ENCODE measurements around the gene ADGRF5. TPM values are rescaled to one million over a fixed set of nuclear protein-coding genes. Genes with fewer than 3 reads are reported as not detected.

The ADGRF5 gene
- total and polyA plus RNA-seq, 8 donors: 116 to 357 (median 151) TPM

DNA sequence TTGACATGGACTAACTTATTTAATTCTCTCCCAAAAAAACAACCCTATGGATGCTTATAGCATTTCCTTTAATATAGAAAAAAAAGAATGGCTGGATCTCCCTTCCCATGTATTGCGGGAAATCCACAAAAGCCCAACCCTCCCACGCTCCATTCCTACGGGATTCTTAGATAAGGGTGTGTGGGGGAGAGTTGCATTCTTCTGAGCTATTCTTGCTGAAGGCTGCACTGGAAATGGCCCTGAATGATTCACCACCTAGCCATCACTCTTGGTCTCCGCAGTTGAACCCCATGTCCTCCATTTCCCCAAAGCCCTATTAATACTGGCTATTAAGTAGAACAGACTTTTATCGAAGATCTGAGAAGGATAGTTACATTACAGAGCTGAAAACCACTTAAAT, 41.9 kb upstream of the ADGRF5 start:
- H3K27me3 ChIP-seq: no peaks in the 10 kb centered on the region
- no peak overlapping the region for H3K4me3 ChIP-seq
- TF ChIP-seq, protein P1, sequence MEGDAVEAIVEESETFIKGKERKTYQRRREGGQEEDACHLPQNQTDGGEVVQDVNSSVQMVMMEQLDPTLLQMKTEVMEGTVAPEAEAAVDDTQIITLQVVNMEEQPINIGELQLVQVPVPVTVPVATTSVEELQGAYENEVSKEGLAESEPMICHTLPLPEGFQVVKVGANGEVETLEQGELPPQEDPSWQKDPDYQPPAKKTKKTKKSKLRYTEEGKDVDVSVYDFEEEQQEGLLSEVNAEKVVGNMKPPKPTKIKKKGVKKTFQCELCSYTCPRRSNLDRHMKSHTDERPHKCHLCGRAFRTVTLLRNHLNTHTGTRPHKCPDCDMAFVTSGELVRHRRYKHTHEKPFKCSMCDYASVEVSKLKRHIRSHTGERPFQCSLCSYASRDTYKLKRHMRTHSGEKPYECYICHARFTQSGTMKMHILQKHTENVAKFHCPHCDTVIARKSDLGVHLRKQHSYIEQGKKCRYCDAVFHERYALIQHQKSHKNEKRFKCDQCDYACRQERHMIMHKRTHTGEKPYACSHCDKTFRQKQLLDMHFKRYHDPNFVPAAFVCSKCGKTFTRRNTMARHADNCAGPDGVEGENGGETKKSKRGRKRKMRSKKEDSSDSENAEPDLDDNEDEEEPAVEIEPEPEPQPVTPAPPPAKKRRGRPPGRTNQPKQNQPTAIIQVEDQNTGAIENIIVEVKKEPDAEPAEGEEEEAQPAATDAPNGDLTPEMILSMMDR (IDR thresholded peaks at IDR 0.05): no peak
- H3K36me3 ChIP-seq: no peaks in the 10 kb centered on the region
- H3K4me1 ChIP-seq: peaks cover 4 to 8% of the 10 kb centered on the region in 2 donors
- no peak overlapping the region for H3K27ac ChIP-seq
- H3K9me3 ChIP-seq: no peaks in the 10 kb centered on the region
- intact Hi-C loops (cut with DNase I): no loop called here
- DNase-seq: no peak
- ATAC-seq: peak; percentile 43

DNA sequence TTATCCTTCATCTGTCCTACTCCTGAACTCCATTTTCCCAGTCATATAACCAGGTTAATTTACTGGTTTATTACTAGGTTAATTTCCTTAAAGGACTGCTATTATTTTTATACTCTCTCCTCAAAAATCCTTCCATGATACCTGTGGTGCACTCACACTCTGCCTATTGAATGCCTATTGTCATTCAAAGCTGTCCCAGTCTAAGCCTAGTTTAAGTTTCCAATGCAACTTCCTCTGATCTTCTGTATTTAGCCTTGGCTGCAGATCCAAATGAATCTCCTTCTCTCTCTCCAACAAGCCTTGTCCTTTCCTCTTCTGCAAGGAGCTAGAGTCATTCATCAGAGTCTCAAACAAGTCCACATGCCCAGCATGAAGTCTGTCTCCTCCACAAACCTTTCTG, 41.3 kb upstream of the ADGRF5 start:
- TF ChIP-seq, protein P1 (IDR thresholded peaks at IDR 0.05): no peak
- no peaks in the 10 kb centered on the region for H3K9me3 ChIP-seq
- H3K4me1 ChIP-seq: peaks cover 4 to 8% of the 10 kb centered on the region in 2 donors
- no peaks in the 10 kb centered on the region for H3K27me3 ChIP-seq
- no peak overlapping the region for H3K27ac ChIP-seq
- no peak overlapping the region for H3K4me3 ChIP-seq
- no peak for ATAC-seq
- DNase-seq: no peak
- H3K36me3 ChIP-seq: no peaks in the 10 kb centered on the region
- intact Hi-C loops (cut with DNase I): no loop called here

GRCh38 chr6:46961711-46962110, 40.0 kb upstream of the ADGRF5 start:
- H3K9me3 ChIP-seq: no peaks in the 10 kb centered on the region
- intact Hi-C loops (cut with DNase I): no loop called here
- no peak for ATAC-seq
- H3K4me3 ChIP-seq: no peak overlapping the region
- no peaks in the 10 kb centered on the region for H3K27me3 ChIP-seq
- DNase-seq: no peak
- TF ChIP-seq, protein P1 (IDR thresholded peaks at IDR 0.05): no peak
- no peaks in the 10 kb centered on the region for H3K36me3 ChIP-seq
- no peak overlapping the region for H3K27ac ChIP-seq
- peaks cover 4 to 8% of the 10 kb centered on the region in 2 donors for H3K4me1 ChIP-seq

DNA sequence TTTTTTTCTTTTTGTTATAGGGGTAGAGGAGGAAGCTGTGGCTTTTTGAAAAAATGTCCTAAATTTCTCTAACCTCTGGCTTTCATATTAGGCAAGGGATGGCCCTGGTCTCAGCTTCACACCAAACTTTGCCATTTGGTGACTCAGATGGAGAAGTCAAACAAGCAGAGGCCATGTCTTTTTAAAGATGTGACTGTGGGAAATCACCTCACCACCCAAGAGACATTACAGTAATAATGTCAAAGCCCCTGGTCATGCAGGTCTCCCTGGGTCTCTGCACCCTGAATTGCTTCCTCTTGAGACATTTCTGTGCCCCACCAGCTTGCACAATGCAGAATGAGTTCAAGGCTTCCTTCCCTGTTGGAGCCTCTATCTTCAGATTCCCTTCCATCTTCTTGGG, 39.5 kb upstream of the ADGRF5 start:
- Histone ChIP-seq H3K4me1 (peaks cover 4 to 8% of the 10 kb centered on the region in 2 donors), H3K9me3 (no peaks in the 10 kb centered on the region), H3K27me3 (no peaks in the 10 kb centered on the region), H3K36me3 (no peaks in the 10 kb centered on the region), H3K4me3 (no peak overlapping the region), H3K27ac (no peak overlapping the region)
- no peak for ATAC-seq
- intact Hi-C loops (cut with DNase I): no loop called here
- no peak for DNase-seq
- TF ChIP-seq, protein P1 (IDR thresholded peaks at IDR 0.05): no peak

DNA sequence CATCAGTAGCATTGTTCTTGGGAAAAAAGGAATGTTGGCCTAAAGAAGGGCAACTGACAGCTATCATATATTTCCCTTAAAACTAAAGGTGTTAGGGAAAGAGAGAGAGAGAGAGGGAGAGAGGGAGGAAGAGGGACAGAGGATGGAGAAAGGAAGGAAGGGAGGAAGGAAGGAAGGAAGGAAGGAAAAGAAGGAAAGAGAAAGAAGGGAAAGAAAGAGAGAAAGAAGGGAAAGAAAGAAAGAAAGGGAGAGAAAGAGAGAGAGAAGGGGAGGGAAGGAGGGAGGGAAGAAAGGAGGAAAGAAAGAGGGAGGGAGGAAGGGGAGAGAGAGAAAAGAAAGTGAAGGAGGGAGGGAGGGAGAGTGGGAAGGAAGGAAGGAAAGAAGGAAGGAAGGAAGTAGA, 37.7 kb upstream of the ADGRF5 start:
- ATAC-seq: no peak
- no peaks in the 10 kb centered on the region for H3K9me3 ChIP-seq
- intact Hi-C loops (cut with DNase I): no loop called here
- no peak overlapping the region for H3K27ac ChIP-seq
- no peaks in the 10 kb centered on the region for H3K36me3 ChIP-seq
- H3K4me1 ChIP-seq: peaks cover 2 to 9% of the 10 kb centered on the region in 2 donors
- H3K27me3 ChIP-seq: no peaks in the 10 kb centered on the region
- TF ChIP-seq, protein P1 (IDR thresholded peaks at IDR 0.05): no peak
- no peak for DNase-seq
- H3K4me3 ChIP-seq: no peak overlapping the region
